GM12874 (cell line): ENCODE results near the gene CDK6.

Experiments
- TF ChIP-seq, protein P1 (sequence below): IDR thresholded peaks from 2 replicates; pipeline ENCODE4 v1.5.1; 2011; ENCODE audit warnings: low read depth, mild to moderate bottlenecking, control low read depth, low read length, moderate library complexity; ENCODE audit not compliant: insufficient read depth

The CDK6 gene

DNA sequence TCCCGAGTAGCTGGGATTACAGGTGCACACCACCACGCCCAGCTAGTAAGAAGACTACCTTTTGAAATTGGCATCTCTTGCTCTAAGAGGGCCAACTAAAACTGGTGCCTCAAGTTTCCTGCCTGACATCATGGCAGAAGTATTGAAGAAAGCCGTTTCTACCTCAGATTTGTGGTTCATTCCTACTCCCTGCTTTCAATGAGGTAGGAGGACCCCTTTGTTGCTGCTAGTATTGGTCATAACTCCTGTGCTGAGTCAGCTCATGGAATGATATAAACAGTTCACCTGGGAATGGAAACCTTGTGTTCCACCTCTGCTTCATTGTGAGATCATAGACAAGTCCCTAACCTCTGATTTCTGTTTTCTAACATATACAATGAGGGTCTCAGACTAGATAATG, 82.8 kb downstream of the CDK6 start:
- TF ChIP-seq, protein P1, sequence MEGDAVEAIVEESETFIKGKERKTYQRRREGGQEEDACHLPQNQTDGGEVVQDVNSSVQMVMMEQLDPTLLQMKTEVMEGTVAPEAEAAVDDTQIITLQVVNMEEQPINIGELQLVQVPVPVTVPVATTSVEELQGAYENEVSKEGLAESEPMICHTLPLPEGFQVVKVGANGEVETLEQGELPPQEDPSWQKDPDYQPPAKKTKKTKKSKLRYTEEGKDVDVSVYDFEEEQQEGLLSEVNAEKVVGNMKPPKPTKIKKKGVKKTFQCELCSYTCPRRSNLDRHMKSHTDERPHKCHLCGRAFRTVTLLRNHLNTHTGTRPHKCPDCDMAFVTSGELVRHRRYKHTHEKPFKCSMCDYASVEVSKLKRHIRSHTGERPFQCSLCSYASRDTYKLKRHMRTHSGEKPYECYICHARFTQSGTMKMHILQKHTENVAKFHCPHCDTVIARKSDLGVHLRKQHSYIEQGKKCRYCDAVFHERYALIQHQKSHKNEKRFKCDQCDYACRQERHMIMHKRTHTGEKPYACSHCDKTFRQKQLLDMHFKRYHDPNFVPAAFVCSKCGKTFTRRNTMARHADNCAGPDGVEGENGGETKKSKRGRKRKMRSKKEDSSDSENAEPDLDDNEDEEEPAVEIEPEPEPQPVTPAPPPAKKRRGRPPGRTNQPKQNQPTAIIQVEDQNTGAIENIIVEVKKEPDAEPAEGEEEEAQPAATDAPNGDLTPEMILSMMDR, result no peak

DNA sequence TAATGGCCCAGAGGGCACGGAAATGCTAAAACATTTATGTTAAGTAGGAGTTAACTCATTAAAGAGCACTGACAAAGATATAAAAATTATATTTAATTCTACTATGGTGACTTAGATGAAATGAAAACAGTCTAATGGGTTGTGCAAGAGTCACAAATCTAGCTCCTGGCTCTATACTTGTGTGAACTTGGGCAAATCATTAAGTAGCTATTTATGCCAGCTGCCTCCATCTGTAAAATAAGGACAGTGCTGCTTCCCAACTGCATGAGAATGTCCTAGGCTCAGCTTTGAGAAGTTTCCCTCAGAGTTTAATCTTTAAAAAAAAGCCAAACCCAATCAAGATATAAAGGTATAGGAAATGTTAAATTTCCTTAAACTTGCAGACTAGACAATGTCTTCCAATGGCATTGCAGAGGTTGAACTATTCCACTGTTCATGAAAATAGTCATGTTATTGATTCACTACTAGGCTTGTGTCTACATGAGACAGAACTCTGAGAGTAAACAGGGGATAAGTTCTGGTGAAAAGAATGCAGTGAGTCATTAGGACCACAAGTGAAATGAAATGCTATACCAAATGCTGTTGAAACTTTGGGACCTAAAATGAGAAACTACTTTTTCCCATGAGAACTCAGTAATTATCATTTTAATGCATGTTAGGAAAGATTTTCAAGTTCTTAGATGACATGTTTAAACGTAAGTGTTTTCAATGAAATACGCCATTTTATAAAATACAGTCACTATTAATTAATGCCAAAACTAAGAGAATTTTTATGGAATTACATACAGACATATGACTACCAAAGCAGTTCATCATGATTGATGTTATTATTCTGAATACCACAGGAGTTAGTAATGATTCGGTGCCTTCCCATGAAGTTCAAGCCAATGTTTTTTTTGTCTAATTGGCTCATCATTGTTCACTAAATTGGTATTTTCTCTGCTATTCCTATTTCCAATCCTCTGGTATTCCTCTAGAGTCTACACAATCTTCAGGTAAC, 84.2 kb downstream of the CDK6 start:
- TF ChIP-seq, protein P1, result no peak

DNA sequence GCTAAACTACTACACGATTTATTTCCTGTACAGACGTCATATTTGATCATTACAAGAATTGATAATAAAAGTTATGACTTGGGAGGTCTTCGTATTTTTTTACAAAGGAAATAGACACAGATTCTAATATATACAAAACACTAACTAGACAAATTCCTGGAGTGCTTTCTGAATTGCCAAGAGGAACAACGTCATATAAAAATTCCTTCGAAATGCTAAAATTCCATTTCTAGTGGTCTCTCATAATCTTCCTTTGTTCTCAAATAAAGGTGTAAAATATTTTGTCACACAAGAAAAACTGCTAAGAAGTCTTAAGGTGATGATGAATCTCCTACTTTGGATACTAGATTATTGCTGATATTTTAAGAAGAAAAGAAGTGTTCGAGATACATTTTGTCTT, 85.4 kb downstream of the CDK6 start:
- TF ChIP-seq, protein P1, result no peak

DNA sequence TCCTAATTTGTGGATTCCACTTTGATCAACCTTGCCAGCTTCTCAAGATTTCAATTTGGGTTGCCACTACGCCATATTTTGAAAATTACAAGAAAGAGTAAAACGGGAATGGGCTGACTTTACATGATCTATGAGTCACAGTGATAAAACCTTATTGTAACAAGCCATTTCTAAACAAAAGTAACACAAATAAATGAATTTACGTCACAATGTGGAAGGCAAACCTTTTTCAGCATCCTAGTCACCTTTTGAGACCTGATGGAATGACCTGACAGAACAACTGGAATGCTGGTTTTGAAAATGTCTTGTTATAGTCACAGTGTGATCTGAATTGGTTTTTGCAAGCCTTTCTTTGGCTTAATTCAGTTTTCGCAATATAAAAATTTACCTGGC, 85.9 kb downstream of the CDK6 start:
- TF ChIP-seq, protein P1, result no peak

DNA sequence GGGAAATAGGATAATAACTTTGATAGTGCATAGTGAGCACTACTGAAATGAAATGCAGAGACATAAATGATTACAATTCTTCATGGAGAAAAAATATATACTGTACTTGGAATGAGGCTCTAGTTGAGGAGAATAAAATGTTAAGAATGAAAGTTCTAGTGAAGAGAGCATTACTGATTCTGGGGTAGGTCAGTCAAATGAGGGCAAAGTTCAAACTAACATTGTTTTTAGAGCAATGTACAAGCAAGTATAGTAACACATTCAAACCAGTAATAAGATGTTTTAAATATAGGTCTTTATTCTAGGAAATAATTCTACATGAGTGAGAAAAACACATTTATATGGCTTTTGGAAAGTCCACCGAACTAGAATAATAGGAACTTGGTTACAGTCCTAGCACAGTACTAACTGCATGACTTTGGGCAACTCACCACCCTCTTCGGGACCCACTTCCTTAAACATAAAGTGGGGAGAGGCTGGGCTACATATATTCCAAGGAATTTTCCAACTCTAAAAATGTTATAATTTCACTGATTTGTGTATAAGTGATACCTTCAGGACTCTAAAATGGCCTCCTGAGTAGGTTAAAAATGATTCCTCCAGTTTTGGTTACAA, 86.4 kb downstream of the CDK6 start:
- TF ChIP-seq, protein P1, result no peak

DNA sequence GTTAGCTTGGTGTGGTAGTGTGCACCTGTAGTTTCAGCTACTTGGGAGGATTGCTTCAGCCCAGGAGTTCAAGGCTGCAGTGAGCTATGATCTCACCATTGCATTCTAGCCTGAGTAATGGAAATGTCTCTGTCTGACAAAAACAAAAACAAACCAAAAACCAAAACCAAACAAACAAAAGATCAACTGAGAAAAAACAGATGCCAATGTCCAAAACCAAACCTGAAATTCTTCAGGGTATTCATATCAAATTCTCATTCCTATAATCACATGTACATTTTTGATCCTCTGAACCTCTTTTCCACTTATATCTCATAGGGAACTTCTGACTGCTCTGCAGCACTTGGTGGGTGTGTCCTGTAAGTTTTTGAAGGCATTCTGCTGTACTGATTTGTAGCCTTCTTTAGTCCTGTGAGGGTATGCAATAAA, 87.0 kb downstream of the CDK6 start:
- TF ChIP-seq, protein P1, result no peak

DNA sequence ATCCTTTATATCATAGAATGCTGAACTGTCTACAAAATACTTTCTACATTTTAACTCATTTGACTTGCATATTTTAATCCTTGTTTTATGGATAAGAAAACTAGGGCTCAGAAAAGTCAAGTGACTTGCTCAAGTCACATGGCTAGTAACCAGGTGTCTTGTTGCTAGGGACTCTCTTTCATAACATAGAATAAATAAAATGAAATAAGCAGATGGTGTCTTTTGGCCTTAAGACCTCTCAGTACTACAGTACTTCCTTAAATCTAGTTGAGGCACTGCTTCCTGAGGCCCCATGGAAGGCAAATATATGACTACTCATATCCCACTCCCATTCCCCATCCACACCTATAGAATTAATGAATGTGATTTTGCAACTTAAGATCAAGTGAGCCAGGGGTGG, 87.9 kb downstream of the CDK6 start:
- TF ChIP-seq, protein P1, result no peak
